ENCODE data around the gene HTRA3.

HTRA3 gene

GRCh38 chr4:8268211-8268610 lies 1.3 kb upstream of the HTRA3 start:
- TF ChIP-seq, protein P1, sequence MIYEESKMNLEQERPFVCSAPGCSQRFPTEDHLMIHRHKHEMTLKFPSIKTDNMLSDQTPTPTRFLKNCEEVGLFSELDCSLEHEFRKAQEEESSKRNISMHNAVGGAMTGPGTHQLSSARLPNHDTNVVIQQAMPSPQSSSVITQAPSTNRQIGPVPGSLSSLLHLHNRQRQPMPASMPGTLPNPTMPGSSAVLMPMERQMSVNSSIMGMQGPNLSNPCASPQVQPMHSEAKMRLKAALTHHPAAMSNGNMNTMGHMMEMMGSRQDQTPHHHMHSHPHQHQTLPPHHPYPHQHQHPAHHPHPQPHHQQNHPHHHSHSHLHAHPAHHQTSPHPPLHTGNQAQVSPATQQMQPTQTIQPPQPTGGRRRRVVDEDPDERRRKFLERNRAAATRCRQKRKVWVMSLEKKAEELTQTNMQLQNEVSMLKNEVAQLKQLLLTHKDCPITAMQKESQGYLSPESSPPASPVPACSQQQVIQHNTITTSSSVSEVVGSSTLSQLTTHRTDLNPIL (CRISPR knock-in tag; IDR thresholded peaks at IDR 0.05; ENCODE audit: low read depth): no peak
- TF ChIP-seq, protein P2, sequence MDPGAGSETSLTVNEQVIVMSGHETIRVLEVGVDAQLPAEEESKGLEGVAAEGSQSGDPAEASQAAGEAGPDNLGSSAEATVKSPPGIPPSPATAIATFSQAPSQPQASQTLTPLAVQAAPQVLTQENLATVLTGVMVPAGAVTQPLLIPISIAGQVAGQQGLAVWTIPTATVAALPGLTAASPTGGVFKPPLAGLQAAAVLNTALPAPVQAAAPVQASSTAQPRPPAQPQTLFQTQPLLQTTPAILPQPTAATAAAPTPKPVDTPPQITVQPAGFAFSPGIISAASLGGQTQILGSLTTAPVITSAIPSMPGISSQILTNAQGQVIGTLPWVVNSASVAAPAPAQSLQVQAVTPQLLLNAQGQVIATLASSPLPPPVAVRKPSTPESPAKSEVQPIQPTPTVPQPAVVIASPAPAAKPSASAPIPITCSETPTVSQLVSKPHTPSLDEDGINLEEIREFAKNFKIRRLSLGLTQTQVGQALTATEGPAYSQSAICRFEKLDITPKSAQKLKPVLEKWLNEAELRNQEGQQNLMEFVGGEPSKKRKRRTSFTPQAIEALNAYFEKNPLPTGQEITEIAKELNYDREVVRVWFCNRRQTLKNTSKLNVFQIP (CRISPR knock-in tag; IDR thresholded peaks at IDR 0.05; ENCODE audit: borderline replicate concordance, low read depth): no peak
- TF ChIP-seq CSDC2 (CRISPR knock-in tag; IDR thresholded peaks at IDR 0.05) (no peak), ZFP30 (CRISPR knock-in tag; IDR thresholded peaks at IDR 0.05) (no peak), CSRNP3 (CRISPR knock-in tag; IDR thresholded peaks at IDR 0.05) (no peak), BACH2 (CRISPR knock-in tag; IDR thresholded peaks at IDR 0.05; ENCODE audit: borderline replicate concordance) (no peak)
- ATAC-seq: no peak

DNA sequence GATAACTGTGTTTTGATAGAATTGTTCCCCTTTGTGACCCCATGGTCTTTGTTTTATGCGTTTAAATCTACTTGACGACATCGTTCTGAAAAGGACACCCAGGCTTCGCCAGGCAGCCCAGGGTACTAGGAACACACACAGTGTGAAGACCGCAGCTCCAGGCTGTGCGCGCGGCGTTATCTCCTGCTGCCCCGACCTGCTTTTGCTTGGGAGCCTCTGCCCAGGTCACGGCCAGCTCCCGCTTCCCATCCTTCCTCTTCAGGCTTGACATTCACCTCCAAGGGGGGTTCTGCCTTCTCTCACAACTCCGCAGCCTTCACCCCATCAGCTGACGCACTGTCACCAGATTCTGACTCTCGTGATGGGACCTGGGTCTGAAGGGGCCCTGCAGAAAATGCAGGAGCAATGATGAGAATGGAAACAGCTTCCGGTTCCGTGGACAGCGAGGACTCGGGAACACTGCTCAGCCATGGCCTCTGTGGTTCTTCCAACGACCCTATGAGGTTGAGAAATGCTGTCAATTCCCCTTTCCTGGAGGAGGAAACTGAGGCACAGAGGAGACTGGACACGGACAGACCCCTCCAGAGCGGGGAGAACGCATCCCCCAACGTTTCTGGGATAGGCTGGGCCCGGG lies 536 bp upstream of the HTRA3 start:
- no peak for ATAC-seq
- TF ChIP-seq, protein P1 (CRISPR knock-in tag; IDR thresholded peaks at IDR 0.05; ENCODE audit: low read depth): no peak
- TF ChIP-seq ZNF8 (CRISPR knock-in tag; IDR thresholded peaks at IDR 0.05): no peak
- TF ChIP-seq TCF4 (CRISPR knock-in tag; IDR thresholded peaks at IDR 0.05; ENCODE audit: borderline replicate concordance): no peak
- no peak for TF ChIP-seq PPARA (CRISPR knock-in tag; IDR thresholded peaks at IDR 0.05; ENCODE audit: borderline replicate concordance)
- no peak for TF ChIP-seq CSRNP3 (CRISPR knock-in tag; IDR thresholded peaks at IDR 0.05)
- no peak for TF ChIP-seq ESRRG (CRISPR knock-in tag; IDR thresholded peaks at IDR 0.05)
- TF ChIP-seq, protein P2 (CRISPR knock-in tag; IDR thresholded peaks at IDR 0.05; ENCODE audit: borderline replicate concordance, low read depth): no peak
- TF ChIP-seq PATZ1 (CRISPR knock-in tag; IDR thresholded peaks at IDR 0.05; ENCODE audit: borderline replicate concordance): no peak
- TF ChIP-seq ZNF565 (CRISPR knock-in tag; conservative IDR thresholded peaks at IDR 0.05; ENCODE audit: low read depth): no peak
- TF ChIP-seq TOX (CRISPR knock-in tag; IDR thresholded peaks at IDR 0.05; ENCODE audit: borderline replicate concordance): no peak
- TF ChIP-seq ZC3H10 (CRISPR knock-in tag; IDR thresholded peaks at IDR 0.05): no peak
- no peak for TF ChIP-seq BACH2 (CRISPR knock-in tag; IDR thresholded peaks at IDR 0.05; ENCODE audit: borderline replicate concordance)
- TF ChIP-seq SNAI2 (CRISPR knock-in tag; IDR thresholded peaks at IDR 0.05): no peak
- no peak for TF ChIP-seq GLIS3 (CRISPR knock-in tag; IDR thresholded peaks at IDR 0.05)
- TF ChIP-seq OSR1 (CRISPR knock-in tag; IDR thresholded peaks at IDR 0.05): no peak

- no peak for ATAC-seq
- TF ChIP-seq ZNF70 (CRISPR knock-in tag; IDR thresholded peaks at IDR 0.05) (no peak), ZNF565 (CRISPR knock-in tag; conservative IDR thresholded peaks at IDR 0.05; ENCODE audit: low read depth) (no peak), ARNTL (CRISPR knock-in tag; IDR thresholded peaks at IDR 0.05; ENCODE audit: borderline replicate concordance, low read depth) (no peak), BACH2 (CRISPR knock-in tag; IDR thresholded peaks at IDR 0.05; ENCODE audit: borderline replicate concordance) (no peak), TOX (CRISPR knock-in tag; IDR thresholded peaks at IDR 0.05; ENCODE audit: borderline replicate concordance) (no peak), ZC3H10 (CRISPR knock-in tag; IDR thresholded peaks at IDR 0.05) (no peak), OSR1 (CRISPR knock-in tag; IDR thresholded peaks at IDR 0.05) (no peak)
- TF ChIP-seq, protein P2 (CRISPR knock-in tag; IDR thresholded peaks at IDR 0.05; ENCODE audit: borderline replicate concordance, low read depth): no peak
- TF ChIP-seq, protein P3, sequence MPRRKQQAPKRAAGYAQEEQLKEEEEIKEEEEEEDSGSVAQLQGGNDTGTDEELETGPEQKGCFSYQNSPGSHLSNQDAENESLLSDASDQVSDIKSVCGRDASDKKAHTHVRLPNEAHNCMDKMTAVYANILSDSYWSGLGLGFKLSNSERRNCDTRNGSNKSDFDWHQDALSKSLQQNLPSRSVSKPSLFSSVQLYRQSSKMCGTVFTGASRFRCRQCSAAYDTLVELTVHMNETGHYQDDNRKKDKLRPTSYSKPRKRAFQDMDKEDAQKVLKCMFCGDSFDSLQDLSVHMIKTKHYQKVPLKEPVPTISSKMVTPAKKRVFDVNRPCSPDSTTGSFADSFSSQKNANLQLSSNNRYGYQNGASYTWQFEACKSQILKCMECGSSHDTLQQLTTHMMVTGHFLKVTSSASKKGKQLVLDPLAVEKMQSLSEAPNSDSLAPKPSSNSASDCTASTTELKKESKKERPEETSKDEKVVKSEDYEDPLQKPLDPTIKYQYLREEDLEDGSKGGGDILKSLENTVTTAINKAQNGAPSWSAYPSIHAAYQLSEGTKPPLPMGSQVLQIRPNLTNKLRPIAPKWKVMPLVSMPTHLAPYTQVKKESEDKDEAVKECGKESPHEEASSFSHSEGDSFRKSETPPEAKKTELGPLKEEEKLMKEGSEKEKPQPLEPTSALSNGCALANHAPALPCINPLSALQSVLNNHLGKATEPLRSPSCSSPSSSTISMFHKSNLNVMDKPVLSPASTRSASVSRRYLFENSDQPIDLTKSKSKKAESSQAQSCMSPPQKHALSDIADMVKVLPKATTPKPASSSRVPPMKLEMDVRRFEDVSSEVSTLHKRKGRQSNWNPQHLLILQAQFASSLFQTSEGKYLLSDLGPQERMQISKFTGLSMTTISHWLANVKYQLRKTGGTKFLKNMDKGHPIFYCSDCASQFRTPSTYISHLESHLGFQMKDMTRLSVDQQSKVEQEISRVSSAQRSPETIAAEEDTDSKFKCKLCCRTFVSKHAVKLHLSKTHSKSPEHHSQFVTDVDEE (CRISPR knock-in tag; IDR thresholded peaks at IDR 0.05): no peak
These were observed 841 bp downstream of the HTRA3 start for GRCh38 chr4:8270418-8270771.

Measured in SK-N-SH treated with all-trans-retinoic acid at 6 μM for 48 hours (cell line).